HepG2 (cell line): ENCODE data around the gene DISP2. TPM values are rescaled to one million over a fixed set of nuclear protein-coding genes. Genes with fewer than 3 reads are reported as not detected.

Experiments
- BORCS8-MEF2B ChIP-seq: sonication (generic); formaldehyde crosslinking; IDR thresholded peaks from 2 replicates; pipeline ENCODE4 v1.8.0; 2022; ENCODE audit warnings: mild to moderate bottlenecking, missing genetic modification reagents
- DMAP1 ChIP-seq: IDR thresholded peaks from 2 replicates; pipeline ENCODE4 v1.6.1; 2016
- ELF3 ChIP-seq: IDR thresholded peaks from 2 replicates; pipeline ENCODE4 v1.6.1; 2016; ENCODE audit warnings: missing genetic modification reagents, missing compliant biosample characterization
- GABPB1 ChIP-seq: IDR thresholded peaks from 2 replicates; pipeline ENCODE4 v1.6.1; 2016; ENCODE audit warnings: mild to moderate bottlenecking, missing genetic modification reagents, moderate library complexity, missing compliant biosample characterization
- GMEB1 ChIP-seq: sonication (generic); formaldehyde crosslinking; IDR thresholded peaks from 2 replicates; pipeline ENCODE4 v1.5.1; 2020; ENCODE audit warnings: missing genetic modification reagents, mild to moderate bottlenecking, borderline replicate concordance
- HIVEP1 ChIP-seq: sonication (generic); formaldehyde crosslinking; IDR thresholded peaks from 2 replicates; pipeline ENCODE4 v1.4.0; 2020; ENCODE audit warnings: mild to moderate bottlenecking, missing genetic modification reagents
- IKZF5 ChIP-seq: IDR thresholded peaks from 2 replicates; pipeline ENCODE4 v1.6.1; 2018; ENCODE audit warnings: missing genetic modification reagents, mild to moderate bottlenecking, missing compliant biosample characterization
- ISL2 ChIP-seq: sonication (generic); formaldehyde crosslinking; IDR thresholded peaks from 2 replicates; pipeline ENCODE4 v1.5.0; 2020; ENCODE audit warnings: missing genetic modification reagents
- KLF6 ChIP-seq: IDR thresholded peaks from 2 replicates; pipeline ENCODE4 v1.8.0; 2016; ENCODE audit warnings: missing biosample characterization, missing genetic modification reagents
- MED1 ChIP-seq: sonication (generic); formaldehyde crosslinking; IDR thresholded peaks from 2 replicates; pipeline ENCODE4 v1.4.0; 2020; ENCODE audit warnings: missing genetic modification reagents
- NRL ChIP-seq: sonication (generic); formaldehyde crosslinking; IDR thresholded peaks from 2 replicates; pipeline ENCODE4 v1.5.0; 2020; ENCODE audit warnings: missing genetic modification reagents, mild to moderate bottlenecking, moderate library complexity, borderline replicate concordance
- PATZ1 ChIP-seq: sonication (generic); formaldehyde crosslinking; IDR thresholded peaks from 2 replicates; pipeline ENCODE4 v1.4.0; 2020; ENCODE audit warnings: missing genetic modification reagents
- PRPF4 ChIP-seq: fragments of 200-400 bp; formaldehyde crosslinking; IDR thresholded peaks from 2 replicates; pipeline ENCODE4 v1.6.1; 2016; ENCODE audit warnings: low read length, low read depth; ENCODE audit not compliant: poor library complexity, severe bottlenecking
- RARA ChIP-seq: IDR thresholded peaks from 2 replicates; pipeline ENCODE4 v1.6.1; 2016; ENCODE audit warnings: missing genetic modification reagents, missing compliant biosample characterization
- TAF15 ChIP-seq: fragments of 200-400 bp; formaldehyde crosslinking; IDR thresholded peaks from one replicate; pipeline ENCODE4 v1.6.1; 2018; ENCODE audit warnings: mild to moderate bottlenecking, low read depth, low read length; ENCODE audit not compliant: poor library complexity, severe bottlenecking
- ZBTB7A ChIP-seq: sonication (generic); formaldehyde crosslinking; IDR thresholded peaks from 2 replicates; pipeline ENCODE4 v1.8.0; 2022; ENCODE audit warnings: mild to moderate bottlenecking, missing genetic modification reagents
- ZFP36 ChIP-seq: fragments of 150-350 bp; IDR thresholded peaks from 2 replicates; pipeline ENCODE4 v1.6.1; 2018; ENCODE audit warnings: borderline replicate concordance, low read length, low read depth; ENCODE audit not compliant: partially characterized antibody
- ZMAT3 ChIP-seq: sonication (generic); formaldehyde crosslinking; conservative IDR thresholded peaks from 2 replicates; pipeline ENCODE4 v1.7.0; 2021; ENCODE audit warnings: missing genetic modification reagents
- ZNF101 ChIP-seq: sonication (generic); formaldehyde crosslinking; IDR thresholded peaks from 2 replicates; pipeline ENCODE4 v1.4.0; 2020; ENCODE audit warnings: mild to moderate bottlenecking, low read depth, missing genetic modification reagents, borderline replicate concordance
- ZNF619 ChIP-seq: sonication (generic); formaldehyde crosslinking; IDR thresholded peaks from 2 replicates; pipeline ENCODE4 v1.4.0; 2020; ENCODE audit warnings: mild to moderate bottlenecking, missing genetic modification reagents
- ZNF703 ChIP-seq: sonication (generic); formaldehyde crosslinking; IDR thresholded peaks from 2 replicates; pipeline ENCODE4 v1.5.1; 2020; ENCODE audit warnings: missing genetic modification reagents, mild to moderate bottlenecking, moderate library complexity, borderline replicate concordance
- polyA plus RNA-seq, 8 experiments: library from polyadenylated mRNA; depleted of rRNA in 3 of 8; stranded (reverse) in 7 of 8; unstranded in 1 of 8; fragments of >200 nt; fragmentation: Illumina TruSeq in 4 of 8; extraction: Trizol in 4 of 8; gene quantifications; 2 replicates each; pipeline versions ENCODE4 v1.2.1 to v1.2.3, GENCODE V29; 2011 to 2016; ENCODE audit warnings: low read depth in 4 of 8, missing spikeins in 1 of 8, mixed read lengths in 1 of 8; ENCODE audit not compliant: insufficient read depth in 1 of 8
- total RNA-seq, 5 experiments: library from RNA; depleted of rRNA; stranded (reverse); fragments of >200 nt; fragmentation: Illumina TruSeq; extraction: Trizol; gene quantifications; 2 replicates each; pipeline ENCODE4 v1.2.3, GENCODE V29; 2016; ENCODE audit warnings: low read depth in 1 of 5
- TF ChIP-seq, protein P1 (sequence below): IDR thresholded peaks from 2 replicates; pipeline ENCODE4 v1.6.1; 2016; ENCODE audit warnings: control low read depth

DISP2 gene
- total and polyA plus RNA-seq, 2 of the 13 experiments (the other 11 are each of a cell fraction or from before 2014, with no cell fraction given): 0.09 to 0.32 TPM

DNA sequence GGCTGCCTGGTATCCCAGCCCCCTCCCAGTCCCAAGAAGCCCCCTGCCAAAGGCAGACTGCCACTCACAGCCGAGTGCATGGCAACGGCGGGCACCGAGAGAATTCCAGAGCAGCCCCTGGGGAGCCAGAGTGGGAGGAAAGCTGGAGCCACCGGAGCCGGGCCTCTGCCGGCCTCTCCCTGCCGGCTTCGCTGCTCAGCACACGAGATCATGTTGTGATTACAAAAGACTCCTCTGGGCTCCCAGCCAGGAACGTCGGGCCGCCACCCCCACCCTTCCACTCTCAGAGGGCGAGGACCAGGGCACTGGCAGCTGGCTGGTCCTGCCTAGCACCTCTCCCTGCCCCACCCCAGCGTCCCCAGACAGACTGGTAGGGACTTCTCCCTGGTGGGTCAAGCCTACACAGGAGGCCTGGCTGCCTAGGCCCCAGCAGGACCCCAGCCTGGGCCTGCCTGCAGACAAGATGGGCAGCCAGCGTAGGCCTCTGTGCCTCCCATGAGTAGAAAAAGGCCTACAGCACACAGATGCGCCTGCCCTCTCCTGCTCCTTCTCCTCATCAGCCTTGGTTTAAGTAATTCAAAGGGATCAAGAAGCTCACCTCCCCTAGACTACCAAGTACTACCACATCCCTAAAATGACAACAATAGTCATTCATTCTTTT is 17.1 kb upstream of the DISP2 start, which contains the start of gene CCDC9B (continued):
- TF ChIP-seq KLF6 (CRISPR knock-in tag) (0 out of 2 replicates have a peak, but pooled peaks have one; percentile 56), PATZ1 (CRISPR knock-in tag) (peak; percentile 61; the same call in 1 of the 2 replicates), PRPF4 (no peak), DMAP1 (CRISPR knock-in tag) (peak; percentile 58; the same call in 1 of the 2 replicates), NRL (CRISPR knock-in tag) (peak; percentile 30; the same call in 1 of the 2 replicates), ZMAT3 (CRISPR knock-in tag) (0 out of 2 replicates have a peak, but pooled peaks have one; percentile 13), GABPB1 (peak; percentile 45; the same call in 1 of the 2 replicates), RARA (CRISPR knock-in tag) (0 out of 2 replicates have a peak, but pooled peaks have one; percentile 17), HIVEP1 (CRISPR knock-in tag) (0 out of 2 replicates have a peak, but pooled peaks have one; percentile 47), BORCS8-MEF2B (peak; percentile 52; the same call in 1 of the 2 replicates), IKZF5 (CRISPR knock-in tag) (0 out of 2 replicates have a peak, but pooled peaks have one; percentile 25), ZNF703 (CRISPR knock-in tag) (0 out of 2 replicates have a peak, but pooled peaks have one; percentile 75), TAF15 (no peak), ELF3 (0 out of 2 replicates have a peak, but pooled peaks have one; percentile 36), ZBTB7A (CRISPR knock-in tag) (peak; percentile 40; the same call in 1 of the 2 replicates), ZNF619 (0 out of 2 replicates have a peak, but pooled peaks have one; percentile 27), ZNF101 (no peak), ISL2 (0 out of 2 replicates have a peak, but pooled peaks have one; percentile 18), GMEB1 (CRISPR knock-in tag) (0 out of 2 replicates have a peak, but pooled peaks have one; percentile 18), ZFP36 (no peak), MED1 (CRISPR knock-in tag) (peak; percentile 34; the same call in 1 of the 2 replicates)
- TF ChIP-seq, protein P1, sequence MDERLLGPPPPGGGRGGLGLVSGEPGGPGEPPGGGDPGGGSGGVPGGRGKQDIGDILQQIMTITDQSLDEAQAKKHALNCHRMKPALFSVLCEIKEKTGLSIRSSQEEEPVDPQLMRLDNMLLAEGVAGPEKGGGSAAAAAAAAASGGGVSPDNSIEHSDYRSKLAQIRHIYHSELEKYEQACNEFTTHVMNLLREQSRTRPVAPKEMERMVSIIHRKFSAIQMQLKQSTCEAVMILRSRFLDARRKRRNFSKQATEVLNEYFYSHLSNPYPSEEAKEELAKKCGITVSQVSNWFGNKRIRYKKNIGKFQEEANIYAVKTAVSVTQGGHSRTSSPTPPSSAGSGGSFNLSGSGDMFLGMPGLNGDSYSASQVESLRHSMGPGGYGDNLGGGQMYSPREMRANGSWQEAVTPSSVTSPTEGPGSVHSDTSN (CRISPR knock-in tag): no peak
